Calu3 (cell line): ENCODE measurements around the gene ABCC12. TPM values are rescaled to one million over a fixed set of nuclear protein-coding genes. Genes with fewer than 3 reads are reported as not detected.

ENCODE experiments used
- BruUV-seq: library from RNA; stranded (reverse); fragments of 400-500 nt; replicated peaks from 2 replicates; lab custom pipeline; 2021; lab: Mats Ljungman, UMichigan
- CTCF ChIA-PET: fragments of 300-600 bp; sonication (Branson Sonifier 250); formaldehyde crosslinking; loops from one replicate; lab custom pipeline; 2022; ENCODE audit warnings: antibody characterized with exemption; lab: Charles Lee
- DNase-seq: peaks from one replicate; pipeline ENCODE4 v3.0.0; 2022
- H3K27ac Mint-ChIP-seq: one replicate; pipeline ENCODE4 v1.8.0; 2022; ENCODE audit warnings: mixed read lengths; ENCODE audit not compliant: unreplicated experiment
- H3K27me3 Mint-ChIP-seq: one replicate; pipeline ENCODE4 v1.8.0; 2022; ENCODE audit warnings: mixed read lengths; ENCODE audit not compliant: unreplicated experiment
- H3K36me3 Mint-ChIP-seq: one replicate; pipeline ENCODE4 v1.8.0; 2022; ENCODE audit warnings: mild to moderate bottlenecking, moderate library complexity, mixed read lengths; ENCODE audit not compliant: insufficient read depth, unreplicated experiment
- H3K4me1 Mint-ChIP-seq: one replicate; pipeline ENCODE4 v1.8.0; 2022; ENCODE audit warnings: mild to moderate bottlenecking, low read depth, mixed read lengths; ENCODE audit not compliant: unreplicated experiment
- H3K4me3 Mint-ChIP-seq: one replicate; pipeline ENCODE4 v1.8.0; 2022; ENCODE audit warnings: mild to moderate bottlenecking, low read depth, moderate library complexity, mixed read lengths; ENCODE audit not compliant: unreplicated experiment
- H3K9me3 Mint-ChIP-seq: one replicate; pipeline ENCODE4 v1.8.0; 2022; ENCODE audit warnings: low read depth, mixed read lengths; ENCODE audit not compliant: unreplicated experiment
- intact Hi-C: fragments of 100-400 bp; cut with micrococcal nuclease; formaldehyde crosslinking; loops from one replicate; pipeline ENCODE4 v1.10.0; 2022; ENCODE audit not compliant: unreplicated experiment
- total RNA-seq: library from RNA; stranded (reverse); gene quantifications from 2 replicates; pipeline ENCODE4 v1.2.3, GENCODE V29; 2022
- TF ChIP-seq, protein P1 (sequence below): fragments of 200-600 bp; IDR thresholded peaks from one replicate; pipeline ENCODE4 v1.8.0; 2022; ENCODE audit warnings: antibody characterized with exemption; ENCODE audit not compliant: unreplicated experiment

The ABCC12 gene
- total RNA-seq, 1 experiment from 2014 or later: not detected

- CTCF ChIA-PET: no interaction called here
- Mint-ChIP-seq H3K9me3 (no peaks in the 10 kb centered on the region), H3K36me3 (no peaks in the 10 kb centered on the region), H3K4me3 (no peak overlapping the region), H3K27ac (no peak overlapping the region), H3K27me3 (peaks cover 47% of the 10 kb centered on the region), H3K4me1 (no peaks in the 10 kb centered on the region)
- TF ChIP-seq, protein P1, sequence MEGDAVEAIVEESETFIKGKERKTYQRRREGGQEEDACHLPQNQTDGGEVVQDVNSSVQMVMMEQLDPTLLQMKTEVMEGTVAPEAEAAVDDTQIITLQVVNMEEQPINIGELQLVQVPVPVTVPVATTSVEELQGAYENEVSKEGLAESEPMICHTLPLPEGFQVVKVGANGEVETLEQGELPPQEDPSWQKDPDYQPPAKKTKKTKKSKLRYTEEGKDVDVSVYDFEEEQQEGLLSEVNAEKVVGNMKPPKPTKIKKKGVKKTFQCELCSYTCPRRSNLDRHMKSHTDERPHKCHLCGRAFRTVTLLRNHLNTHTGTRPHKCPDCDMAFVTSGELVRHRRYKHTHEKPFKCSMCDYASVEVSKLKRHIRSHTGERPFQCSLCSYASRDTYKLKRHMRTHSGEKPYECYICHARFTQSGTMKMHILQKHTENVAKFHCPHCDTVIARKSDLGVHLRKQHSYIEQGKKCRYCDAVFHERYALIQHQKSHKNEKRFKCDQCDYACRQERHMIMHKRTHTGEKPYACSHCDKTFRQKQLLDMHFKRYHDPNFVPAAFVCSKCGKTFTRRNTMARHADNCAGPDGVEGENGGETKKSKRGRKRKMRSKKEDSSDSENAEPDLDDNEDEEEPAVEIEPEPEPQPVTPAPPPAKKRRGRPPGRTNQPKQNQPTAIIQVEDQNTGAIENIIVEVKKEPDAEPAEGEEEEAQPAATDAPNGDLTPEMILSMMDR: no peak
- intact Hi-C loops: no loop called here
- no TSS peak for BruUV-seq
- no peak for DNase-seq
Measured at GRCh38 chr16:48180868-48181480, 25.2 kb upstream of the ABCC12 start.

DNA sequence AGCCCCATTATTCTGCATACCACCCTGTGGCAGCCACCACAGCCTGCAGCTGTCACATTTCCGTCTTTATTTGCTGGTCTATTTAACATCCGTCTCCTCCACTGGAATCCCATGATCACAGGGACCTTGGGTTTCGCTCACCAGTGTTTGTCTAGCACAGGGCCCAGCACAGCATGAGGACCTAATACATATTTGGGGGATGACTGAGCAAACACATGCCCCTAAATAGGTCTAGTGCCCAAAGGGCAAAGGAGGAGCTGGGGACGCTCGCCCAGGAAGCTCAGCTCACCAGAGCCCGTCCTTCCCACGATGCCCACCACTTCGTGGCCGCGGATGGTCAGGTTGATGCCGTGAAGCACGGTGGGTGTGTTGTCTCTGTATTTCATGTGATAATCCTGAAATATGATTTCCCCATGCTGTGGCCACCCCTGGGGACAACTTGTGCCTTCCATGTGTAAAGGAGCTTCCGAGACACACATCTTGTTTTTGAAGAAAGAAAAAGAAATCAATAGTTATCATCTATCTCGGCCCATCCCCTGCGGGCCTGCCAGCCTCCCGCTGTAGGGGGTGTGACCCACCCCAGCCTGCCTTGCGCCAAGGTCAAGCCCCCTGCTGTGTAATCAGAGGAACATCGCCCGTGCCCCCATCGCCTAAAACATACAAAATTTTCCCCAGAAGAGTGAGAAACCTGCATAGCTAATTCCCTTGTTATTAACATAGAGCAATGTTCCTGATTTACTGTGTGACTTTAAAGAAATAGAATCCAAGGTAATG is 21.0 kb upstream of the ABCC12 start:
- Mint-ChIP-seq H3K9me3 (no peaks in the 10 kb centered on the region), H3K27me3 (peaks cover 52% of the 10 kb centered on the region), H3K4me1 (no peaks in the 10 kb centered on the region), H3K4me3 (no peak overlapping the region), H3K36me3 (no peaks in the 10 kb centered on the region), H3K27ac (no peak overlapping the region)
- intact Hi-C loops: no loop called here
- DNase-seq: no peak
- TF ChIP-seq, protein P1: no peak
- BruUV-seq: no TSS peak
- CTCF ChIA-PET: no interaction called here

DNA sequence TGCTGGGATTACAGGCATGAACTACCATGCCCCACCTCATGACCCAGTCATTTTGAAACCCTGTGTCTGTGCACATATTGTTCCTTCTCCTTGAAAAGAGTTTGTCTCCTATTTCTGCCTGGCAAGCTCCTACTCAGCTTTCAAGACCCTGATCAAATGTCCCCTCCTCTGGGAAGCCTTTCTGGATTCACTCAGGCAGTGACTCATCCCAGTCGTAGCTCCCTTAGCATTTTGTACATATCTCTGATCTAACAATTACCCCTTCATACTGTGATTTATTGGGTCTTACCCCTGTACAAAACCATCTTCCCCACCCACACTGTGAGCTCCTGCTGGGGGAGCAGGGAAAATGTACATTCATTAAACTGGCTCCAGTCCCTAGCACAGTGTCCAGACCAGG is 18.1 kb upstream of the ABCC12 start:
- Mint-ChIP-seq H3K4me3 (no peak overlapping the region), H3K27me3 (peaks cover 39% of the 10 kb centered on the region), H3K27ac (no peak overlapping the region), H3K9me3 (no peaks in the 10 kb centered on the region), H3K36me3 (no peaks in the 10 kb centered on the region), H3K4me1 (no peaks in the 10 kb centered on the region)
- DNase-seq: no peak
- intact Hi-C loops: no loop called here
- TF ChIP-seq, protein P1: no peak
- no TSS peak for BruUV-seq
- CTCF ChIA-PET: interaction anchor here (0.5 to 1.2 kb wide), 4 partner anchors 8 to 169 kb away, joined by 3 to 5 read pairs (median 4); no protein-coding TSS in a partner anchor

DNA sequence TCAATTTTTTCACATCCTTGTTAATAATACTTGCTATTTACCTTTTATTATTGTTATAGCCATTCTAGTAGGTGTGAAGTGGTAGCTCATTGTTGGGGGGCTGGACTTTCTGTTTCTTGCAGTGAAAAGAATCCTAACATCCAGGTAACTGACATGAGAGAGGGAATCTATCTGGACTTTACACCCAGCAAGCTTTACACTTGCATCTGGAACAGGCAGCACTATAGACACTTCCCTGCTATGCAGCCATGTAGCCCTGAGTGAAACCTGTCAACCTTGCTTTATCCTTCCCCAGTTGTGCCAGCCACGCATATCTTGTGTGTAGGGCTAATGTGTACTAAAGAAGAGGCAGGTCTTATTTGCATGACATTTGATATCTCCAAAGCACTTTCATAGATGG is 16.9 kb upstream of the ABCC12 start:
- no peaks in the 10 kb centered on the region for H3K36me3 Mint-ChIP-seq
- intact Hi-C loops: no loop called here
- no peak for DNase-seq
- H3K4me3 Mint-ChIP-seq: no peak overlapping the region
- H3K27me3 Mint-ChIP-seq: peaks cover 27% of the 10 kb centered on the region
- BruUV-seq: no TSS peak
- CTCF ChIA-PET: no interaction called here
- H3K9me3 Mint-ChIP-seq: no peaks in the 10 kb centered on the region
- TF ChIP-seq, protein P1: no peak
- H3K27ac Mint-ChIP-seq: no peak overlapping the region
- H3K4me1 Mint-ChIP-seq: no peaks in the 10 kb centered on the region
